ENCODE results near the gene MAGI1.
"Not testable (repeated sequence)": the region's sequence is repeated elsewhere in the genome, so short reads cannot be mapped to it uniquely, and the experiment has no call there.

Gene MAGI1

GRCh38 chr3:65650247-65650646 is 388.5 kb downstream of the MAGI1 start:
- no peak for DNase-seq

GRCh38 chr3:65647369-65647768 is 391.3 kb downstream of the MAGI1 start:
- DNase-seq: no peak

- DNase-seq: no peak
Measured at GRCh38 chr3:65642883-65643282, 395.8 kb downstream of the MAGI1 start.

GRCh38 chr3:65641777-65642176 is 396.9 kb downstream of the MAGI1 start:
- no peak for DNase-seq

- peak; percentile 35 for DNase-seq
Measured at GRCh38 chr3:65641045-65641444, 397.7 kb downstream of the MAGI1 start.

GRCh38 chr3:65639444-65639843 is 399.3 kb downstream of the MAGI1 start:
- no peak for DNase-seq

GRCh38 chr3:65638301-65638700 is 400.4 kb downstream of the MAGI1 start:
- no peak for DNase-seq

GRCh38 chr3:65636326-65636725 is 402.4 kb downstream of the MAGI1 start:
- DNase-seq: no peak

GRCh38 chr3:65635657-65636056 is 403.1 kb downstream of the MAGI1 start:
- DNase-seq: peak; percentile 42

- no peak for DNase-seq
Measured at GRCh38 chr3:65633018-65633638, 405.6 kb downstream of the MAGI1 start.

GRCh38 chr3:65632414-65632813 is 406.3 kb downstream of the MAGI1 start:
- DNase-seq: no peak

GRCh38 chr3:65628978-65629377 is 409.7 kb downstream of the MAGI1 start:
- no peak for DNase-seq

- DNase-seq: no peak
Measured at GRCh38 chr3:65627062-65627461, 411.7 kb downstream of the MAGI1 start.

GRCh38 chr3:65625305-65625704 is 413.4 kb downstream of the MAGI1 start:
- DNase-seq: no peak

GRCh38 chr3:65623362-65623761 is 415.4 kb downstream of the MAGI1 start:
- no peak for DNase-seq

- no peak for DNase-seq
Measured at GRCh38 chr3:65619888-65620287, 418.8 kb downstream of the MAGI1 start.

- DNase-seq: no peak
Measured at GRCh38 chr3:65619451-65619881, 419.3 kb downstream of the MAGI1 start.

- no peak for DNase-seq
Measured at GRCh38 chr3:65618599-65618998, 420.1 kb downstream of the MAGI1 start.

- DNase-seq: no peak
Measured at GRCh38 chr3:65617787-65618186, 420.9 kb downstream of the MAGI1 start.

- DNase-seq: no peak
Measured at GRCh38 chr3:65617209-65617608, 421.5 kb downstream of the MAGI1 start.

- DNase-seq: no peak
Measured at GRCh38 chr3:65616563-65616962, 422.2 kb downstream of the MAGI1 start.

GRCh38 chr3:65615329-65615728 is 423.4 kb downstream of the MAGI1 start:
- DNase-seq: no peak

GRCh38 chr3:65614585-65614984 is 424.1 kb downstream of the MAGI1 start:
- no peak for DNase-seq

- not testable (repeated sequence) for DNase-seq
Measured at GRCh38 chr3:65607965-65608460, 430.7 kb downstream of the MAGI1 start.

GRCh38 chr3:65607101-65607500 is 431.6 kb downstream of the MAGI1 start:
- DNase-seq: no peak

Data from retina (tissue), 1 donor.